Spinal cord (tissue), 10 donors: ENCODE results near the gene SPARCL1. TPM values are rescaled to one million over a fixed set of nuclear protein-coding genes. Genes with fewer than 3 reads are reported as not detected.
"Not testable (repeated sequence)": the region's sequence is repeated elsewhere in the genome, so short reads cannot be mapped to it uniquely, and the experiment has no call there.

Source experiments
- DNase-seq, 6 donors: peaks; one replicate each; pipeline versions ENCODE4 v3.0.0 to v3.0.0-alpha.2; 2013 to 2015; ENCODE audit warnings: low spot score in 6 of 6, low read depth in 4 of 6
- H3K27ac ChIP-seq: one replicate; pipeline ENCODE4 v1.5.1; 2013; ENCODE audit warnings: low read depth, low read length, control low read depth
- H3K27me3 ChIP-seq: one replicate; pipeline ENCODE4 v1.6.1; 2013; ENCODE audit warnings: low read length; ENCODE audit not compliant: control insufficient read depth, insufficient read depth
- H3K36me3 ChIP-seq: one replicate; pipeline ENCODE4 v1.6.1; 2013; ENCODE audit warnings: low read length; ENCODE audit not compliant: control insufficient read depth, insufficient read depth
- H3K4me1 ChIP-seq: one replicate; pipeline ENCODE4 v1.6.1; 2013; ENCODE audit warnings: low read length; ENCODE audit not compliant: control insufficient read depth, insufficient read depth
- H3K4me3 ChIP-seq: one replicate; pipeline ENCODE4 v1.5.1; 2013; ENCODE audit warnings: low read depth, low read length, control low read depth
- H3K9me3 ChIP-seq: one replicate; pipeline ENCODE4 v1.6.1; 2013; ENCODE audit warnings: low read length; ENCODE audit not compliant: control insufficient read depth, insufficient read depth
- WGBS: methylation state at CpG from one replicate; pipeline ENCODE4 v1.1.5; 2013; ENCODE audit warnings: missing lambda C conversion rate; ENCODE audit not compliant: insufficient coverage; 5-methylcytosine and 5-hydroxymethylcytosine counted together
- polyA plus RNA-seq, 2 donors: library from polyadenylated mRNA; unstranded; fragments of 120-200 nt; gene quantifications; one replicate each; pipeline ENCODE4 v1.2.1, GENCODE V29; 2013; ENCODE audit not compliant: insufficient read length in 2 of 2
- total RNA-seq, 2 donors: library from RNA; depleted of rRNA in 1 of 2; stranded (reverse); fragments of 120-200 nt in 1 of 2; fragments of >200 nt in 1 of 2; gene quantifications; one replicate each; pipeline versions ENCODE4 v1.2.3 to v1.2.4, GENCODE V29; 2013 to 2014
- donor health status: healthy.

SPARCL1 gene
- total and polyA plus RNA-seq, 4 donors: 1,228 to 2,377 (median 1,494) TPM

GRCh38 chr4:87497159-87497558 lies 32.0 kb downstream of the SPARCL1 start:
- no peaks in the 10 kb centered on the region for H3K9me3 ChIP-seq
- DNase-seq: no peak
- H3K36me3 ChIP-seq: peaks cover 3% of the 10 kb centered on the region
- H3K4me3 ChIP-seq: no peak overlapping the region
- no peaks in the 10 kb centered on the region for H3K27me3 ChIP-seq
- H3K4me1 ChIP-seq: peaks cover 6% of the 10 kb centered on the region
- WGBS: 100% methylated on average over 1 of the region's 2 CpGs
- no peak overlapping the region for H3K27ac ChIP-seq

DNA sequence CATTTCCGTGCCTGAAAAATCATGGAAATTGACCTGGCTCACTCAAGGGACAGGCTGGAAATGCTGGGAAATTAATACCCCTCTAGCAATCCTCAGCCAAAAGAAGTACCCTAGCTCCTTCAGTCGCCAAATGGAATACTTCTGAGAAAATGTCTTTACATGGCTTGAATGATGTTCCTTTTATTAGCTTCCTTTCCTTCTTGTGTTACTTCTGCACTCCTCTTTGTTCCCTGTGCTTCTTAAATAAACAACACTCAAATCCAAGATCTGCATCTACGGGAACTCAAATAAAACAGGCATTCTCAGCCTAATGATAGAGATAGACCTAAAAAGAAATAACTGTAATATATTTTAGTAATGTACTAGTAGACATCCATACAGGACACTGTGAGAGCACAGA lies 36.1 kb downstream of the SPARCL1 start:
- no peaks in the 10 kb centered on the region for H3K27me3 ChIP-seq
- no peaks in the 10 kb centered on the region for H3K9me3 ChIP-seq
- peaks cover 4% of the 10 kb centered on the region for H3K4me1 ChIP-seq
- peaks cover 17% of the 10 kb centered on the region for H3K36me3 ChIP-seq
- DNase-seq: no peak
- no peak overlapping the region for H3K27ac ChIP-seq
- no peak overlapping the region for H3K4me3 ChIP-seq
- 60% methylated on average over 1 of the region's 3 CpGs for WGBS

- 60% methylated on average over 1 of the region's 2 CpGs for WGBS
- H3K9me3 ChIP-seq, H3K4me3 ChIP-seq, DNase-seq, H3K27ac ChIP-seq, H3K4me1 ChIP-seq, H3K27me3 ChIP-seq: not testable (repeated sequence)
- H3K36me3 ChIP-seq: peaks cover 19% of the 10 kb centered on the region
Measured at GRCh38 chr4:87491851-87492250, 37.3 kb downstream of the SPARCL1 start.

GRCh38 chr4:87491436-87491835 lies 37.7 kb downstream of the SPARCL1 start:
- Histone ChIP-seq H3K36me3 (peaks cover 19% of the 10 kb centered on the region), H3K4me3 (no peak overlapping the region), H3K27me3 (no peaks in the 10 kb centered on the region), H3K4me1 (peaks cover 4% of the 10 kb centered on the region), H3K9me3 (no peaks in the 10 kb centered on the region), H3K27ac (no peak overlapping the region)
- DNase-seq: no peak
- WGBS: no CpG with 5 or more reads among the region's 2 CpGs

DNA sequence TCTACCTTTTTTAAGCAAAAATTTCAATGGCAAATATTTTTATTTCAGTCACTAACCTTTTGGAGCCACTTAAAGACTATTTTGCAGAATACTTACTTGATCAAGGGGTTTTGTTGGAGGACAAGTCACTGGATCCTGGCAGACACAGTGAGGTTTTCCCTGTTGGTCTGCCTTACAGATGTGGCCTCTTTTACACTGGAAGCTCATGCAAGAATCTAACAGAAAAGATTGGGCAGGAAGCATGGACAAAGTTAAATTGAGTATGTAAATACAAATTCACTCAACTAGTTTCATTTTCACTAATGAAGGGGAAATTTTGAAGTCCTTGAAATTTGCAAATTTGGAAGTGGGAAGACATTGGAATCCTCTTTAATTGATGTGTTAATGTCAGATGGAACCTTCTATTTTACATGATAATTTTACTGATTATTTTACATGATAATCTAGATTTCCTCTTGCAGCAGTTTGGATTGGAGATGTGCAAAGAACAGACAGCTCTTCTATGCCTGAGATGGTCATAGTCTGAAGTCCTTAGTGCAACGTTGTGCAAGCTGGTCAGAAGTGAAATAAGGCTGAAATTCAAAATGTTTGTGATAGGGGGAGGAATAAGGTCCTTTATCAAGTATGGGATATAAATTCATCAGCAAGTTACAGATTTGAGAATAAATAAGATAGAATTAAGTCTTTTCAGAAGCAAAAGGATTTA lies 38.4 kb downstream of the SPARCL1 start:
- Histone ChIP-seq H3K36me3 (peaks cover 19% of the 10 kb centered on the region), H3K4me3 (no peak overlapping the region), H3K27me3 (no peaks in the 10 kb centered on the region), H3K4me1 (peaks cover 4% of the 10 kb centered on the region), H3K27ac (no peak overlapping the region), H3K9me3 (no peaks in the 10 kb centered on the region)
- no peak for DNase-seq
- 86% methylated on average over 1 of the region's 1 CpG for whole genome bisulfite sequencing

DNA sequence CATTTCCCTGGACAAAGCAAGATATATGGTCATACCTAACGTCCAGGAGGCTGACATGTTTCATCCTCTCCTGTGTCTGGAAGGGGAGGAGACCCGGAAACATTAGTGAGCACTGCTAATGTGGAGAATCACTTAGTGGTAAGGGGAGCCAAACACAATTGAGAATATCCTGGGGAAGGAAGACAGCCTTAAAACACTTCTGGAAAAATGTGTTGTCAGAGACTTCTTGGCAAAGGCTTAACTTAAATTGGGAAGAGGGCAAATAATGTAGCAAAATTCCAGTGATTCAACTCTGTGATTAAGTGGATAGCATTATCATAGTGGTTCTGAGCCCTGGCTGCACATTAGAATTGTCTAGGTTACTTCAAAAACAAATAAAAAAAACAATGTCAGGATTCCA lies 39.5 kb downstream of the SPARCL1 start:
- DNase-seq: no peak
- H3K4me1 ChIP-seq: peaks cover 4% of the 10 kb centered on the region
- H3K9me3 ChIP-seq: no peaks in the 10 kb centered on the region
- peaks cover 19% of the 10 kb centered on the region for H3K36me3 ChIP-seq
- WGBS: 79% methylated on average over 2 of the region's 2 CpGs
- no peak overlapping the region for H3K27ac ChIP-seq
- H3K4me3 ChIP-seq: no peak overlapping the region
- H3K27me3 ChIP-seq: no peaks in the 10 kb centered on the region

GRCh38 chr4:87488666-87489065 lies 40.5 kb downstream of the SPARCL1 start:
- peaks cover 18% of the 10 kb centered on the region for H3K36me3 ChIP-seq
- not testable (repeated sequence) for H3K9me3 ChIP-seq, H3K4me1 ChIP-seq, H3K27ac ChIP-seq, DNase-seq, H3K27me3 ChIP-seq, H3K4me3 ChIP-seq
- 92% methylated on average over 3 of the region's 4 CpGs for WGBS

DNA sequence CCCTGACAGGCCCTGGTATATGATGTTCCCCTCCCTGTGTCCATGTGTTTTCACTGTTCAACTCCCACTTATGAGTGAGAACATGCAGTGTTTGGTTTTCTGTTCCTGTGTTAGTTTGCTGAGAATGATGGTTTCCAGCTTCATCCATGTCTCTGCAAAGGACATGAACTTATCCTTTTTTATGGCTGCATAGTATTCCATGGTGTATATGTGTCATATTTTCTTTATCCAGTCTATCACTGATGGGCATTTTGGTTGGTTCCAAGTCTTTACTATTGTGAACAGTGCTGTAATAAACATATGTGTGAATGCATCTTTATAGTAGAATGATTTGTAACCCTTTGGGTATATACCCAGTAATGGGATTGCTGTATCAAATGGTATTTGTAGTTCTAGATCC lies 45.9 kb downstream of the SPARCL1 start:
- not testable (repeated sequence) for H3K27me3 ChIP-seq, H3K36me3 ChIP-seq, H3K27ac ChIP-seq, H3K9me3 ChIP-seq, H3K4me1 ChIP-seq, H3K4me3 ChIP-seq, DNase-seq

DNA sequence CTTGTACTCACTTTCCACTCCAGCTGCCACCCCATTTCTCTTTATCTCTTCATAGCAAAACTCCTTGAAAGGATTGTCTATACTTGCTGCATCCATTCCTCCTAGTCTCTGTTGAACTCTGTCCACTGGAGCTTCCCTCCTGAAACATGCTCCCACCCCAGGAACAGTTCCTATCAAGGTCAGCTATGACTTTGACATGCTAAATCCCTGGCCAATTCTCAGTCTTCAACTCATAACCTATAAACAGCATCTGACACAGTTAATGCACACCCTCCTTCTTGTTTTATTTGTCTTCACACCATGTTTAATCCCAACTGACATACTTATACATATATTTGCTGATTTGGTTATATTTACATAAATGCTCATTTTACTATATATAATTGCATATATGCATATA lies 47.8 kb downstream of the SPARCL1 start:
- Histone ChIP-seq H3K4me3 (no peak overlapping the region), H3K27ac (no peak overlapping the region), H3K9me3 (no peaks in the 10 kb centered on the region), H3K36me3 (no peaks in the 10 kb centered on the region), H3K4me1 (no peaks in the 10 kb centered on the region), H3K27me3 (no peaks in the 10 kb centered on the region)
- no peak for DNase-seq

DNA sequence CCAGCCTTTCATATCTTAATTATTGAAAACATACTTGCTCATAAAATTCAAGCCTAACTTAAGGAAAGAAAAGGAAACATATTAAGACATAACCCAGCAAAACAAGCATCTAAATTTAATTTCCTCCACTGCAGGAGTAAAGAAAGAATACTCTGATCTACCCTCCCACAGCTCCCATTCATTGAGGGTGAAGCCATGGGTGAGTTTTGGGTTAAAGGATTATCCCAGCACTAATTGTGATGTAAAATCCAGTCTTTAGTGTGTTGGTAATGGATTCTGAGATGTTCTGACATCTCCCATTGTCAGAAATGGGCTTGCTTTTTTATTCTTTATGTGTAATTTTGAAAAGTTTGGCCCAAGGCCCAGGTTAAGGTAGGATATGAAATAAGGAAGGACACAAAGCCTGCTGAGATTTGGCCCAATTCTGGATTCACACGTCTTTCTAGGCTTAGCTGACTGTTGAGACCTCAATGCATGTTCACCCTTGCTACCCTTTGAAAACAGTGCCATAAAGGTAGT lies 50.4 kb downstream of the SPARCL1 start:
- H3K9me3 ChIP-seq: no peaks in the 10 kb centered on the region
- no peak for DNase-seq
- H3K36me3 ChIP-seq: no peaks in the 10 kb centered on the region
- H3K27me3 ChIP-seq: no peaks in the 10 kb centered on the region
- H3K4me1 ChIP-seq: no peaks in the 10 kb centered on the region
- WGBS: 60% methylated on average over 1 of the region's 1 CpG
- peak overlapping the region; percentile 4 for H3K27ac ChIP-seq
- no peak overlapping the region for H3K4me3 ChIP-seq
